MM.1S (cell line): ENCODE results near the gene ZNF30.

Source experiments
- EZH2phosphoT487 ChIP-seq: fragments of 300-600 bp; sonication (generic); IDR thresholded peaks from 2 replicates; pipeline ENCODE4 v1.6.1; 2018; ENCODE audit warnings: antibody characterized with exemption, low read length
- TF ChIP-seq, protein P1 (sequence below): fragments of 300-600 bp; sonication (generic); IDR thresholded peaks from 2 replicates; pipeline ENCODE4 v1.5.1; 2016; ENCODE audit warnings: antibody characterized with exemption, low read length, mixed read lengths

DNA sequence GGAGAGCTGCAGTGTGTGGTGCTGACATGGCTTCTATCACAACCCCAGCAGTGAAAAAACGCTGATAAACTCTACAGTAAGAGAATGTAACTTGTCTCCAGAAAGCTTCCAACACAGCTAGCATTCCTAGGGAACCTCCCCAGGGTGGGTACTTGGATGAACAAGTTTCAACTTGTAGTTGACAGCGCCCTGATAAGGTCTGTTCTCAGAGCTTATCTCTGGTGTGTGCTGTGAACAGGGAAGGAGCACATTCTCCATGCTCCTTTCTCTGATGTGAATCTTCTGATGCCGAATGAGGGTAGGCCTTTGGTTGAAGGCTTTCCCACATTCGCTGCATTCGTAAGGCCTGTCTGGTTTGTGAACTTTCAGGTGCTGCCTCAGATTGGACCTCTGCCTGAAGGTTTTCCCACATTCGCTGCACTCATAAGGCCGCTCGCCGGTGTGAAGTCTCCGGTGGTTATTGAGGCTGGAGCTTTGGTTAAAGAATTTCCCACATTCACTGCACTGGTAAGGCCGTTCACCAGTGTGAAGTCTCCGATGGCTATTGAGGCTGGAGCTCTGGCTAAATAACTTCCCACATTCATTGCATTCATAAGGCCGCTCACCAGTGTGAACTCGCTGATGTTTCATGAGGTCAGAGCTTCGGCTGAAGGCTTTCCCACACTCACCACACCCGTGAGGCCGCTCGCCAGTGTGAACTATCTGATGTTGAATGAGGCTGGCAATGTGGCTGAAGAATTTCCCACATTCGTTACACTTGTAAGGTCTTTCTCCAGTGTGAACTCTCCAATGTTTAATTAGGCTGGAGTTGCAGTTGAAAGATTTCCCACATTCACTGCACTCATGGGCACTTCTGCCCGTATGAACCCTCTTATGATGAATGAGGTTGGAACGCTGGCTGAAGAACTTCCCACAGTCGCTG lies 31.4 kb downstream of the ZNF30 start:
- no peak for TF ChIP-seq EZH2phosphoT487
- TF ChIP-seq, protein P1, sequence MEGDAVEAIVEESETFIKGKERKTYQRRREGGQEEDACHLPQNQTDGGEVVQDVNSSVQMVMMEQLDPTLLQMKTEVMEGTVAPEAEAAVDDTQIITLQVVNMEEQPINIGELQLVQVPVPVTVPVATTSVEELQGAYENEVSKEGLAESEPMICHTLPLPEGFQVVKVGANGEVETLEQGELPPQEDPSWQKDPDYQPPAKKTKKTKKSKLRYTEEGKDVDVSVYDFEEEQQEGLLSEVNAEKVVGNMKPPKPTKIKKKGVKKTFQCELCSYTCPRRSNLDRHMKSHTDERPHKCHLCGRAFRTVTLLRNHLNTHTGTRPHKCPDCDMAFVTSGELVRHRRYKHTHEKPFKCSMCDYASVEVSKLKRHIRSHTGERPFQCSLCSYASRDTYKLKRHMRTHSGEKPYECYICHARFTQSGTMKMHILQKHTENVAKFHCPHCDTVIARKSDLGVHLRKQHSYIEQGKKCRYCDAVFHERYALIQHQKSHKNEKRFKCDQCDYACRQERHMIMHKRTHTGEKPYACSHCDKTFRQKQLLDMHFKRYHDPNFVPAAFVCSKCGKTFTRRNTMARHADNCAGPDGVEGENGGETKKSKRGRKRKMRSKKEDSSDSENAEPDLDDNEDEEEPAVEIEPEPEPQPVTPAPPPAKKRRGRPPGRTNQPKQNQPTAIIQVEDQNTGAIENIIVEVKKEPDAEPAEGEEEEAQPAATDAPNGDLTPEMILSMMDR, result no peak
